K562 (cell line): ENCODE data around the gene KLHL12. TPM values are rescaled to one million over a fixed set of nuclear protein-coding genes. Genes with fewer than 3 reads are reported as not detected.

Source experiments
- DDX20 ChIP-seq: fragments of 450-650 bp; IDR thresholded peaks from 2 replicates; pipeline ENCODE4 v1.6.1; 2016; ENCODE audit warnings: missing genetic modification characterization, low read depth, mild to moderate bottlenecking, missing compliant biosample characterization, moderate library complexity
- EGR1 ChIP-seq: fragments of 450-650 bp; conservative IDR thresholded peaks from 2 replicates; pipeline ENCODE4 v1.6.1; 2017; ENCODE audit warnings: mild to moderate bottlenecking
- GABPA ChIP-seq: fragments of 200-800 bp; sonication (Bioruptor generic); conservative IDR thresholded peaks from 2 replicates; pipeline ENCODE4 v1.6.1; 2016; ENCODE audit warnings: low read depth, missing genetic modification characterization, missing compliant biosample characterization
- GTF2E2 ChIP-seq: fragments of 200-800 bp; sonication (Bioruptor generic); IDR thresholded peaks from 2 replicates; pipeline ENCODE4 v1.6.1; 2016; ENCODE audit warnings: missing genetic modification characterization, missing compliant biosample characterization
- LARP7 ChIP-seq: fragments of 450-650 bp; IDR thresholded peaks from 2 replicates; pipeline ENCODE4 v1.6.1; 2016
- MECOM ChIP-seq: fragments of 250-450 bp; sonication (Bioruptor Pico); IDR thresholded peaks from 2 replicates; pipeline ENCODE4 v1.8.0; 2022; ENCODE audit warnings: inconsistent platforms
- MTA3 ChIP-seq: fragments of 450-650 bp; formaldehyde crosslinking; IDR thresholded peaks from 2 replicates; pipeline ENCODE4 v1.6.1; 2017; ENCODE audit warnings: mild to moderate bottlenecking, borderline replicate concordance
- NFXL1 ChIP-seq: fragments of 450-650 bp; formaldehyde crosslinking; IDR thresholded peaks from 2 replicates; pipeline ENCODE4 v1.4.0; 2021; ENCODE audit warnings: mild to moderate bottlenecking
- RBBP5 ChIP-seq: fragments of 200-600 bp; sonication (generic); IDR thresholded peaks from 2 replicates; pipeline ENCODE4 v1.6.1; 2012; ENCODE audit warnings: borderline replicate concordance, mild to moderate bottlenecking, low read length, control low read depth, inconsistent platforms; ENCODE audit not compliant: insufficient read depth, poor library complexity, severe bottlenecking
- SLC30A9 ChIP-seq: fragments of 250-450 bp; sonication (Bioruptor Pico); IDR thresholded peaks from 2 replicates; pipeline ENCODE4 v1.8.0; 2022; ENCODE audit warnings: mild to moderate bottlenecking, moderate library complexity
- TAL1 ChIP-seq: fragments of 450-650 bp; IDR thresholded peaks from 2 replicates; pipeline ENCODE4 v1.6.1; 2016; ENCODE audit warnings: mild to moderate bottlenecking
- ZBTB7A ChIP-seq: IDR thresholded peaks from 2 replicates; pipeline ENCODE4 v1.6.1; 2011; ENCODE audit warnings: low read depth, mild to moderate bottlenecking, low read length, moderate library complexity, borderline replicate concordance; ENCODE audit not compliant: control insufficient read depth
- ZNF133 ChIP-seq: fragments of 250-450 bp; sonication (Bioruptor Pico); IDR thresholded peaks from 2 replicates; pipeline ENCODE4 v1.4.0; 2020; ENCODE audit warnings: mild to moderate bottlenecking
- ZNF174 ChIP-seq: fragments of 250-450 bp; sonication (Bioruptor Pico); IDR thresholded peaks from 2 replicates; pipeline ENCODE4 v1.4.0; 2020; ENCODE audit warnings: mild to moderate bottlenecking
- ZNF445 ChIP-seq: fragments of 250-450 bp; sonication (Bioruptor Pico); IDR thresholded peaks from 2 replicates; pipeline ENCODE4 v1.4.0; 2020; ENCODE audit warnings: low read depth, mild to moderate bottlenecking, moderate library complexity
- ZNF639 ChIP-seq, 2 experiments: fragments of 200-800 bp in 1 of 2; sonication (Bioruptor generic) in 1 of 2; sonication (generic) in 1 of 2; formaldehyde crosslinking in 1 of 2; IDR thresholded peaks in 1 of 2; conservative IDR thresholded peaks in 1 of 2; 2 replicates each; pipeline versions ENCODE4 v1.5.0 to v1.6.1; 2016 to 2020; ENCODE audit warnings: missing compliant biosample characterization in 1 of 2, missing genetic modification characterization in 1 of 2, missing genetic modification reagents in 1 of 2
- polyA plus RNA-seq, 8 experiments: library from polyadenylated mRNA; depleted of rRNA in 4 of 8; stranded (reverse) in 5 of 8; unstranded in 3 of 8; fragments of >200 nt; fragmentation: Nextera tagmentation in 2 of 8; fragmentation: Illumina TruSeq in 1 of 8; extraction: Ambion mirVana in 2 of 8; extraction: Trizol in 1 of 8; gene quantifications; 2 replicates each; pipeline versions ENCODE4 v1.2.1 to v1.2.3, GENCODE V29; 2011 to 2014; ENCODE audit warnings: inconsistent platforms in 1 of 8, missing spikeins in 1 of 8
- total RNA-seq, 7 experiments: library from RNA; depleted of rRNA in 6 of 7; stranded (reverse); fragments of >200 nt in 6 of 7; fragmentation: Illumina TruSeq in 2 of 7; extraction: Trizol in 2 of 7; gene quantifications; 2 replicates each; pipeline versions ENCODE4 v1.2.1 to v1.2.3, GENCODE V29; 2011 to 2021; ENCODE audit warnings: low replicate concordance in 1 of 7
- TF ChIP-seq, protein P1 (sequence below): fragments of 450-650 bp; IDR thresholded peaks from 2 replicates; pipeline ENCODE4 v1.6.1; 2016; ENCODE audit warnings: low read depth

The KLHL12 gene
- total and polyA plus RNA-seq, 9 of the 15 experiments (the other 6 are each of a cell fraction or from before 2014, with no cell fraction given) = 23.1 to 85.1 (median 35.0) TPM

GRCh38 chr1:202944438-202944921, 17.4 kb upstream of the KLHL12 start (continued):
- TF ChIP-seq, protein P1, sequence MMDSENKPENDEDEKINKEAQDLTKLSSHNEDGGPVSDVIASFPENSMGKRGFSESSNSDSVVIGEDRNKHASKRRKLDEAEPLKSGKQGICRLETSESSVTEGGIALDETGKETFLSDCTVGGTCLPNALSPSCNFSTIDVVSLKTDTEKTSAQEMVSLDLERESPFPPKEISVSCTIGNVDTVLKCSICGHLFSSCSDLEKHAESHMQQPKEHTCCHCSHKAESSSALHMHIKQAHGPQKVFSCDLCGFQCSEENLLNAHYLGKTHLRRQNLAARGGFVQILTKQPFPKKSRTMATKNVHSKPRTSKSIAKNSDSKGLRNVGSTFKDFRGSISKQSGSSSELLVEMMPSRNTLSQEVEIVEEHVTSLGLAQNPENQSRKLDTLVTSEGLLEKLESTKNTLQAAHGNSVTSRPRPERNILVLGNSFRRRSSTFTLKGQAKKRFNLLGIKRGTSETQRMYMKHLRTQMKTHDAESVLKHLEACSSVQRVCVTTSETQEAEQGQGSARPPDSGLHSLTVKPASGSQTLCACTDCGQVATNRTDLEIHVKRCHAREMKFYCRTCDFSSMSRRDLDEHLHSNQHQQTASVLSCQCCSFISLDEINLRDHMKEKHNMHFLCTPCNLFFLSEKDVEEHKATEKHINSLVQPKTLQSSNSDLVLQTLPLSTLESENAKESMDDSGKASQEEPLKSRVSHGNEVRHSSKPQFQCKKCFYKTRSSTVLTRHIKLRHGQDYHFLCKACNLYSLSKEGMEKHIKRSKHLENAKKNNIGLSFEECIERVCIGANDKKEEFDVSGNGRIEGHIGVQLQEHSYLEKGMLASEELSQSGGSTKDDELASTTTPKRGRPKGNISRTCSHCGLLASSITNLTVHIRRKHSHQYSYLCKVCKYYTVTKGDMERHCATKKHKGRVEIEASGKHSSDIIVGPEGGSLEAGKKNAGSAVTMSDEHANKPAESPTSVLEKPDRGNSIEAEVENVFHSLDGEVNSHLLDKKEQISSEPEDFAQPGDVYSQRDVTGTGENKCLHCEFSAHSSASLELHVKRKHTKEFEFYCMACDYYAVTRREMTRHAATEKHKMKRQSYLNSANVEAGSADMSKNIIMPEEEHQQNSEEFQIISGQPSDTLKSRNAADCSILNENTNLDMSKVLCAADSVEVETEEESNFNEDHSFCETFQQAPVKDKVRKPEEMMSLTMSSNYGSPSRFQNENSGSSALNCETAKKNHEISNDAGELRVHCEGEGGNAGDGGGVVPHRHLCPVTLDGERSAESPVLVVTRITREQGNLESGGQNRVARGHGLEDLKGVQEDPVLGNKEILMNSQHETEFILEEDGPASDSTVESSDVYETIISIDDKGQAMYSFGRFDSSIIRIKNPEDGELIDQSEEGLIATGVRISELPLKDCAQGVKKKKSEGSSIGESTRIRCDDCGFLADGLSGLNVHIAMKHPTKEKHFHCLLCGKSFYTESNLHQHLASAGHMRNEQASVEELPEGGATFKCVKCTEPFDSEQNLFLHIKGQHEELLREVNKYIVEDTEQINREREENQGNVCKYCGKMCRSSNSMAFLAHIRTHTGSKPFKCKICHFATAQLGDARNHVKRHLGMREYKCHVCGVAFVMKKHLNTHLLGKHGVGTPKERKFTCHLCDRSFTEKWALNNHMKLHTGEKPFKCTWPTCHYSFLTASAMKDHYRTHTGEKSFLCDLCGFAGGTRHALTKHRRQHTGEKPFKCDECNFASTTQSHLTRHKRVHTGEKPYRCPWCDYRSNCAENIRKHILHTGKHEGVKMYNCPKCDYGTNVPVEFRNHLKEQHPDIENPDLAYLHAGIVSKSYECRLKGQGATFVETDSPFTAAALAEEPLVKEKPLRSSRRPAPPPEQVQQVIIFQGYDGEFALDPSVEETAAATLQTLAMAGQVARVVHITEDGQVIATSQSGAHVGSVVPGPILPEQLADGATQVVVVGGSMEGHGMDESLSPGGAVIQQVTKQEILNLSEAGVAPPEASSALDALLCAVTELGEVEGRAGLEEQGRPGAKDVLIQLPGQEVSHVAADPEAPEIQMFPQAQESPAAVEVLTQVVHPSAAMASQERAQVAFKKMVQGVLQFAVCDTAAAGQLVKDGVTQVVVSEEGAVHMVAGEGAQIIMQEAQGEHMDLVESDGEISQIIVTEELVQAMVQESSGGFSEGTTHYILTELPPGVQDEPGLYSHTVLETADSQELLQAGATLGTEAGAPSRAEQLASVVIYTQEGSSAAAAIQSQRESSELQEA = no peak
- TF ChIP-seq ZBTB7A (no peak), GABPA (tag) (no peak), ZNF639 (CRISPR knock-in tag; conservative IDR thresholded peaks at IDR 0.05 in 1 of 2, IDR thresholded peaks at IDR 0.05 in 1 of 2) (peak in 1 of 2 experiments; percentile 66; a peak in 1 of 4 replicates), DDX20 (tag) (no peak), LARP7 (peak; percentile 59; the same call in 1 of the 2 replicates), MTA3 (peak; percentile 80), TAL1 (peak; percentile 97), GTF2E2 (no peak), SLC30A9 (CRISPR knock-in tag) (no peak), EGR1 (no peak), ZNF445 (CRISPR knock-in tag) (no peak), NFXL1 (CRISPR knock-in tag) (no peak), RBBP5 (no peak), ZNF174 (CRISPR knock-in tag) (no peak), MECOM (CRISPR knock-in tag) (peak; percentile 27; the same call in 1 of the 2 replicates), ZNF133 (CRISPR knock-in tag) (no peak)
